ENCODE results near the gene FAM210B.
"Not testable (repeated sequence)": the region's sequence is repeated elsewhere in the genome, so short reads cannot be mapped to it uniquely, and the experiment has no call there.

DNA sequence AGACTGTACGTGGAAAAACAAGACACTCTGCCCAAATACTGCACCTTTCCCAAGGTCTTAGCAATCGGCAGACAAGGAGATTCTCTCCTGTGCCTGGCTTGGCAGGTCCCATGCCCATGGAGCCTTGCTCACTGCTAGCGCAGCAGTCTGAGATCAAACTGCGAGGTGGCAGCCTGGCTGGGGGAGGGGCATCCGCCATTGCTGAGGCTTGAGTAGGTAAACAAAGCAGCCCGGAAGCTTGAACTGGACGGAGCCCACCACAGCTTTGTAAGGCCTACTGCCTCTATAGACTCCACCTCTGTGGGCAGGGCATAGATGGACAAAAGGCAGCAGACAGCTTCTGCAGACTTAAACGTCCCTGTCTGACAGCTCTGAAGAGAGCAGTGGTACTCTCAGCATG is 22.1 kb upstream of the FAM210B start:
- TF ChIP-seq, protein P1, sequence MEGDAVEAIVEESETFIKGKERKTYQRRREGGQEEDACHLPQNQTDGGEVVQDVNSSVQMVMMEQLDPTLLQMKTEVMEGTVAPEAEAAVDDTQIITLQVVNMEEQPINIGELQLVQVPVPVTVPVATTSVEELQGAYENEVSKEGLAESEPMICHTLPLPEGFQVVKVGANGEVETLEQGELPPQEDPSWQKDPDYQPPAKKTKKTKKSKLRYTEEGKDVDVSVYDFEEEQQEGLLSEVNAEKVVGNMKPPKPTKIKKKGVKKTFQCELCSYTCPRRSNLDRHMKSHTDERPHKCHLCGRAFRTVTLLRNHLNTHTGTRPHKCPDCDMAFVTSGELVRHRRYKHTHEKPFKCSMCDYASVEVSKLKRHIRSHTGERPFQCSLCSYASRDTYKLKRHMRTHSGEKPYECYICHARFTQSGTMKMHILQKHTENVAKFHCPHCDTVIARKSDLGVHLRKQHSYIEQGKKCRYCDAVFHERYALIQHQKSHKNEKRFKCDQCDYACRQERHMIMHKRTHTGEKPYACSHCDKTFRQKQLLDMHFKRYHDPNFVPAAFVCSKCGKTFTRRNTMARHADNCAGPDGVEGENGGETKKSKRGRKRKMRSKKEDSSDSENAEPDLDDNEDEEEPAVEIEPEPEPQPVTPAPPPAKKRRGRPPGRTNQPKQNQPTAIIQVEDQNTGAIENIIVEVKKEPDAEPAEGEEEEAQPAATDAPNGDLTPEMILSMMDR (IDR thresholded peaks at IDR 0.05) = not testable (repeated sequence)
- TF ChIP-seq POLR2A (IDR thresholded peaks at IDR 0.05) = not testable (repeated sequence)

Data from Peyer's patch (tissue), 4 donors.